Thyroid gland (tissue), 4 donors: Measurements from ENCODE around the gene BCS1L. TPM values are rescaled to one million over a fixed set of nuclear protein-coding genes. Genes with fewer than 3 reads are reported as not detected.

Source experiments
- total RNA-seq, 4 donors: library from RNA; depleted of rRNA; stranded (reverse); fragments of >200 nt; gene quantifications; one replicate each; pipeline ENCODE4 v1.2.3, GENCODE V29; 2016

BCS1L gene
- total RNA-seq, 4 donors from 2014 or later, result 17.7 to 38.9 (median 26.5) TPM

Other genes with a start within 250 kb of the BCS1L start
- gene VIL1, start 240.6 kb upstream of the BCS1L start, total RNA-seq, result not detected
- gene USP37, start 91.3 kb upstream of the BCS1L start, total RNA-seq, result 10 to 100 TPM; 10.6 to 22.4 (median 15.8) TPM
- gene CNOT9, start 90.8 kb upstream of the BCS1L start, total RNA-seq, result 10 to 100 TPM; 34.7 to 48.5 (median 38.5) TPM
- gene PLCD4, start 51.8 kb upstream of the BCS1L start, total RNA-seq, result 1 to 10 TPM in 3 of 4 donors, under 1 TPM in 1; 0.89 to 3.1 (median 1.9) TPM
- gene ZNF142, start 60 bp upstream of the BCS1L start, total RNA-seq, result 10 to 100 TPM; 15.5 to 33.4 (median 24.0) TPM
- 10 to 100 TPM; 15.8 to 26.1 (median 19.9) TPM for gene RNF25, start 12.3 kb downstream of the BCS1L start, total RNA-seq
- 10 to 100 TPM; 50.9 to 82.3 (median 64.0) TPM for gene STK36, start 12.4 kb downstream of the BCS1L start, total RNA-seq
- gene TTLL4, start 51.2 kb downstream of the BCS1L start, total RNA-seq, result 10 to 100 TPM in 3 of 4 donors, 1 to 10 TPM in 1; 5.7 to 19.2 (median 12.5) TPM
- 10 to 100 TPM in 3 of 4 donors, 1 to 10 TPM in 1; 9.0 to 26.8 (median 17.0) TPM for gene CYP27A1, start 122.5 kb downstream of the BCS1L start, total RNA-seq
- not detected for gene PRKAG3, start 172.1 kb downstream of the BCS1L start, total RNA-seq
- 1 to 10 TPM in 2 of 4 donors, not detected in 2; 2.7 to 5.1 TPM for gene WNT6, start 200.1 kb downstream of the BCS1L start, total RNA-seq
- under 1 TPM in 1 of 4 donors, not detected in 3; 0.20 TPM for gene WNT10A, start 221.2 kb downstream of the BCS1L start, total RNA-seq